Measurements from ENCODE around the gene SC5D. TPM values are rescaled to one million over a fixed set of nuclear protein-coding genes. Genes with fewer than 3 reads are reported as not detected.

SC5D gene
- polyA plus RNA-seq, 1 experiment: 62.7 TPM

DNA sequence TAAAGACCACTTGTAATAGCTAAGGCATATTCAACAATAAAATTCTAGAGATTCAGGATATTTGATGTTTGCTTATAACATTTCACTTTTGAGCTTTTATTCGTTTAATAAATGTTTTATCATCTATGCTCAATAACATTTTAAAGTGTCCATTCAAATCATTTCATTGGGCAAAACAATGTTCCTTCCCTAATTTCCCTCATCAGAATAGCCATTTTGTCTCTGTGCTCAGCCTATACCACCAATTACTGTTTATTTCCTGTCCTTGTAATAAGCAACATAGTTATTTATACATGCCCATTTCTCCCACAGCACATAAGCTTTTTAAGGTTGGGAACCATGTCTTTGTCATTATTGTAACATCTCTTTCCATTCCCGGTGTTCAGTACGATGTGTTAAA, 1.3 kb upstream of the SC5D start:
- Histone ChIP-seq H3K27me3 (ENCODE audit: control insufficient read depth, insufficient read depth, low read length) (peaks cover 18% of the 10 kb centered on the region), H3K27ac (ENCODE audit: low read depth, low read length) (no peak overlapping the region), H3K9me3 (ENCODE audit: control insufficient read depth, insufficient read depth, low read length) (no peaks in the 10 kb centered on the region; the same call in 1 of the 2 replicates), H3K4me3 (ENCODE audit: low read depth, low read length) (no peak overlapping the region)
- no peak for DNase-seq (ENCODE audit: low read depth, low spot score)
- CTCF ChIA-PET: interaction anchor here (1.2 to 1.6 kb wide), 2 partner anchors 28 to 988 kb away, joined by 3 to 5 read pairs; no protein-coding TSS in a partner anchor
- POLR2A ChIA-PET: no interaction called here
- TF ChIP-seq, protein P1, sequence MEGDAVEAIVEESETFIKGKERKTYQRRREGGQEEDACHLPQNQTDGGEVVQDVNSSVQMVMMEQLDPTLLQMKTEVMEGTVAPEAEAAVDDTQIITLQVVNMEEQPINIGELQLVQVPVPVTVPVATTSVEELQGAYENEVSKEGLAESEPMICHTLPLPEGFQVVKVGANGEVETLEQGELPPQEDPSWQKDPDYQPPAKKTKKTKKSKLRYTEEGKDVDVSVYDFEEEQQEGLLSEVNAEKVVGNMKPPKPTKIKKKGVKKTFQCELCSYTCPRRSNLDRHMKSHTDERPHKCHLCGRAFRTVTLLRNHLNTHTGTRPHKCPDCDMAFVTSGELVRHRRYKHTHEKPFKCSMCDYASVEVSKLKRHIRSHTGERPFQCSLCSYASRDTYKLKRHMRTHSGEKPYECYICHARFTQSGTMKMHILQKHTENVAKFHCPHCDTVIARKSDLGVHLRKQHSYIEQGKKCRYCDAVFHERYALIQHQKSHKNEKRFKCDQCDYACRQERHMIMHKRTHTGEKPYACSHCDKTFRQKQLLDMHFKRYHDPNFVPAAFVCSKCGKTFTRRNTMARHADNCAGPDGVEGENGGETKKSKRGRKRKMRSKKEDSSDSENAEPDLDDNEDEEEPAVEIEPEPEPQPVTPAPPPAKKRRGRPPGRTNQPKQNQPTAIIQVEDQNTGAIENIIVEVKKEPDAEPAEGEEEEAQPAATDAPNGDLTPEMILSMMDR (IDR thresholded peaks at IDR 0.05; ENCODE audit: low read depth, low read length): no peak

DNA sequence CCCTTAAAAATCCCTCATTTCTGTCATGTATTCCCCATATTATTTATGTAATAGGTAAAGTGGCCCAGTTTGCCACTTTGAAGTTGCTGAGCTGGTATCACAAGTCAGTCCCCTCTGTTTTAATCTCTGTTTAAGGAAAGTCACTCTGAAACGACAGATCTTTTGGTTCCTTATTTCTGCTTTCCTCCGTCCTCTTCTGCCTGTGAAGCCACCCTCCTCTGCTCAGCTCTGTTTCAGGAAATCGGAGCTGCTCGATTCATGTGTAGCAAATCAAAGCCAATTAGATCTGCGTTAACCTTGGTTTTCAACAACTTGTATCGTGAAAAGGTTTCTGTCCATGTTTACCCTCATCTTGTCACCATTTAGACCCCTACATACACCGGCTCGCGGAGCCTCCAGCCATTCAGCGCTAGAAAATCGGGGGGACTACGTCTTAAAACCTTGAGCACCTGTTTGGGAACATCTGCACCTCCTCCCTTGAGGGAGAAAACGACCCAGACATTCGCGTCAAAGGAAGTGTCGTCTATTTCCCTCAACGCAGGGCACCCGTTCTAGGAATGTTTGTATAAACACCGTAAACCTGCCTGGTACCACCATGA, 576 bp upstream of the SC5D start:
- Histone ChIP-seq H3K27ac (ENCODE audit: low read depth, low read length) (no peak overlapping the region), H3K4me3 (ENCODE audit: low read depth, low read length) (peak overlapping the region; percentile 91), H3K27me3 (ENCODE audit: control insufficient read depth, insufficient read depth, low read length) (peaks cover 18% of the 10 kb centered on the region), H3K9me3 (ENCODE audit: control insufficient read depth, insufficient read depth, low read length) (no peaks in the 10 kb centered on the region; the same call in 1 of the 2 replicates)
- TF ChIP-seq, protein P1 (IDR thresholded peaks at IDR 0.05; ENCODE audit: low read depth, low read length): no peak
- no peak for DNase-seq (ENCODE audit: low read depth, low spot score)
- ChIA-PET CTCF (interaction anchor here (0.5 to 1.6 kb wide), 3 partner anchors 28 to 1007 kb away, joined by 3 to 5 read pairs (median 3); no protein-coding TSS in a partner anchor), POLR2A (interaction anchor here (0.6 to 1.1 kb wide), 3 partner anchors 174 to 292 kb away, joined by 3 to 4 read pairs (median 3); no protein-coding TSS in a partner anchor)

DNA sequence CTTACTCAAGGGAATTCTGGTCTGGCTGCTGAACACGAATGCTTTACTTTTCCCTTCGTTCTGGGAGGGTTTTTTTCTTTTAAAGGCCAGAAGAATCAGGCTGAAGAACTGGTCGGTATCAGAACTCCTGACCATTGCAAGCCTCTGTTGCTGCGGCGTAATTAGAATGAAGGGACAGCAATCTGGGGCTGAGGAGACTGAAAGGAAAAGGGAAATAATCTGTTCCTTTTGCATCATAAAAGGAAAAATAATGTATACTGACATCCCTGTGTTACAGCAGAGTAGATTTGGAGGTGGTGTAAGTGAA, 670 bp downstream of the SC5D start:
- Histone ChIP-seq H3K27ac (ENCODE audit: low read depth, low read length) (peak overlapping the region; percentile 75), H3K9me3 (ENCODE audit: control insufficient read depth, insufficient read depth, low read length) (no peaks in the 10 kb centered on the region; the same call in 1 of the 2 replicates), H3K4me3 (ENCODE audit: low read depth, low read length) (peak overlapping the region; percentile 91), H3K27me3 (ENCODE audit: control insufficient read depth, insufficient read depth, low read length) (peaks cover 13% of the 10 kb centered on the region)
- no peak for DNase-seq (ENCODE audit: low read depth, low spot score)
- TF ChIP-seq, protein P1 (IDR thresholded peaks at IDR 0.05; ENCODE audit: low read depth, low read length): no peak
- ChIA-PET CTCF (interaction anchor here (1.4 kb wide), 2 partner anchors 27 to 298 kb away, joined by 5 to 8 read pairs; no protein-coding TSS in a partner anchor), POLR2A (no interaction called here)

- no peak for DNase-seq (ENCODE audit: low read depth, low spot score)
- no peak overlapping the region for H3K4me3 ChIP-seq (ENCODE audit: low read depth, low read length)
- ChIA-PET POLR2A (no interaction called here), CTCF (no interaction called here)
- H3K27ac ChIP-seq (ENCODE audit: low read depth, low read length): no peak overlapping the region
- H3K27me3 ChIP-seq (ENCODE audit: control insufficient read depth, insufficient read depth, low read length): peaks cover 5% of the 10 kb centered on the region
- H3K9me3 ChIP-seq (ENCODE audit: control insufficient read depth, insufficient read depth, low read length): no peaks in the 10 kb centered on the region; the same call in 1 of the 2 replicates
- TF ChIP-seq, protein P1 (IDR thresholded peaks at IDR 0.05; ENCODE audit: low read depth, low read length): no peak
Measured at GRCh38 chr11:121295246-121296029, 2.9 kb downstream of the SC5D start.

- H3K27me3 ChIP-seq (ENCODE audit: control insufficient read depth, insufficient read depth, low read length): no peaks in the 10 kb centered on the region
- ChIA-PET CTCF (no interaction called here), POLR2A (no interaction called here)
Measured at GRCh38 chr11:121297872-121298271, 5.3 kb downstream of the SC5D start.

More at GRCh38 chr11:121297872-121298271, 5.3 kb downstream of the SC5D start:
- Histone ChIP-seq H3K9me3 (ENCODE audit: control insufficient read depth, insufficient read depth, low read length) (no peaks in the 10 kb centered on the region), H3K27ac (ENCODE audit: low read depth, low read length) (no peak overlapping the region), H3K4me3 (ENCODE audit: low read depth, low read length) (no peak overlapping the region)
- DNase-seq (ENCODE audit: low read depth, low spot score): no peak
- TF ChIP-seq, protein P1 (IDR thresholded peaks at IDR 0.05; ENCODE audit: low read depth, low read length): no peak

Measured in AG04450 (cell line).